DOHH2 (cell line): ENCODE results near the gene CCDC8.

Experiments
- H3F3A ChIP-seq: fragments of 200-600 bp; sonication (generic), shearing (Covaris generic); 2 replicates; pipeline ENCODE4 v1.6.0; 2016; ENCODE audit warnings: antibody characterized with exemption, mild to moderate bottlenecking; ENCODE audit not compliant: control insufficient read depth, insufficient read depth
- H3K27ac ChIP-seq: fragments of 200-600 bp; sonication (generic); 2 replicates; pipeline ENCODE4 v1.5.1; 2014; ENCODE audit warnings: low read depth, mild to moderate bottlenecking, low read length, moderate library complexity
- H3K27me3 ChIP-seq: fragments of 200-600 bp; sonication (generic); 2 replicates; pipeline ENCODE4 v1.6.1; 2014; ENCODE audit warnings: mild to moderate bottlenecking, low read length, mixed read lengths; ENCODE audit not compliant: control insufficient read depth
- H3K36me3 ChIP-seq: fragments of 200-600 bp; sonication (generic); 2 replicates; pipeline ENCODE4 v1.6.1; 2014; ENCODE audit warnings: mild to moderate bottlenecking, low read length, moderate library complexity, mixed read lengths; ENCODE audit not compliant: control insufficient read depth
- H3K4me1 ChIP-seq: fragments of 200-600 bp; sonication (generic); 2 replicates; pipeline ENCODE4 v1.6.1; 2014; ENCODE audit warnings: mild to moderate bottlenecking, low read length, mixed read lengths; ENCODE audit not compliant: control insufficient read depth
- H3K4me2 ChIP-seq: fragments of 200-600 bp; sonication (generic); 2 replicates; pipeline ENCODE4 v1.6.0; 2014; ENCODE audit warnings: mild to moderate bottlenecking, low read length, moderate library complexity
- H3K4me3 ChIP-seq: fragments of 200-600 bp; sonication (generic); 2 replicates; pipeline ENCODE4 v1.5.1; 2014; ENCODE audit warnings: mild to moderate bottlenecking, low read length, mixed read lengths
- H3K79me2 ChIP-seq: fragments of 200-600 bp; sonication (generic); 2 replicates; pipeline ENCODE4 v1.6.1; 2014; ENCODE audit warnings: mild to moderate bottlenecking, low read length, mixed read lengths; ENCODE audit not compliant: control insufficient read depth
- H3K9me2 ChIP-seq: fragments of 200-600 bp; sonication (generic); replicated peaks from 2 replicates; pipeline ENCODE4 v1.6.1; 2014; ENCODE audit warnings: mild to moderate bottlenecking, low read length, mixed read lengths; ENCODE audit not compliant: control insufficient read depth
- H3K9me3 ChIP-seq: fragments of 200-600 bp; sonication (generic); 2 replicates; pipeline ENCODE4 v1.6.1; 2014; ENCODE audit warnings: antibody characterized with exemption, low read length, mixed read lengths; ENCODE audit not compliant: control insufficient read depth, insufficient read depth
- H4K20me1 ChIP-seq: fragments of 200-600 bp; sonication (generic); 2 replicates; pipeline ENCODE4 v1.6.0; 2014; ENCODE audit warnings: low read depth, mild to moderate bottlenecking, antibody characterized with exemption, low read length, moderate library complexity; ENCODE audit not compliant: control insufficient read depth, insufficient read depth
- CTCF ChIP-seq: fragments of 200-600 bp; sonication (generic); IDR thresholded peaks from one replicate; pipeline ENCODE4 v1.5.1; 2014; ENCODE audit warnings: antibody characterized with exemption, mild to moderate bottlenecking, low read depth, low read length; ENCODE audit not compliant: poor library complexity, severe bottlenecking
- EZH2phosphoT487 ChIP-seq: fragments of 200-600 bp; sonication (generic); IDR thresholded peaks from 2 replicates; pipeline ENCODE4 v1.6.1; 2017; ENCODE audit warnings: borderline replicate concordance, mild to moderate bottlenecking, antibody characterized with exemption, low read length, moderate library complexity, mixed read lengths

Gene CCDC8

GRCh38 chr19:46460055-46460454 is 46.7 kb upstream of the CCDC8 start:
- no peaks in the 10 kb centered on the region for H4K20me1 ChIP-seq
- no peaks in the 10 kb centered on the region for H3K79me2 ChIP-seq
- peaks cover 8% of the 10 kb centered on the region for H3K27me3 ChIP-seq
- TF ChIP-seq EZH2phosphoT487 = no peak
- no peak for TF ChIP-seq CTCF
- H3K4me2 ChIP-seq = no peak overlapping the region
- no peaks in the 10 kb centered on the region for H3K9me2 ChIP-seq
- H3K36me3 ChIP-seq = no peaks in the 10 kb centered on the region
- no peaks in the 10 kb centered on the region for H3F3A ChIP-seq
- no peak overlapping the region for H3K27ac ChIP-seq
- H3K4me3 ChIP-seq = no peak overlapping the region
- peaks cover 3% of the 10 kb centered on the region; the same call in 1 of the 2 replicates for H3K4me1 ChIP-seq
- H3K9me3 ChIP-seq = no peaks in the 10 kb centered on the region

- peaks cover 8% of the 10 kb centered on the region for H3K27me3 ChIP-seq
- H4K20me1 ChIP-seq = no peaks in the 10 kb centered on the region
- peaks cover 3% of the 10 kb centered on the region; the same call in 1 of the 2 replicates for H3K4me1 ChIP-seq
- no peaks in the 10 kb centered on the region for H3K36me3 ChIP-seq
- no peaks in the 10 kb centered on the region for H3K9me2 ChIP-seq
- H3K9me3 ChIP-seq = no peaks in the 10 kb centered on the region
- H3K27ac ChIP-seq = no peak overlapping the region
- no peaks in the 10 kb centered on the region for H3F3A ChIP-seq
- H3K79me2 ChIP-seq = no peaks in the 10 kb centered on the region
- H3K4me3 ChIP-seq = no peak overlapping the region
- no peak overlapping the region for H3K4me2 ChIP-seq
- no peak for TF ChIP-seq EZH2phosphoT487
- no peak for TF ChIP-seq CTCF
These were observed 43.6 kb upstream of the CCDC8 start for GRCh38 chr19:46456930-46457329.

GRCh38 chr19:46454244-46454643 is 40.9 kb upstream of the CCDC8 start:
- Histone ChIP-seq H3K27ac (no peak overlapping the region), H3K79me2 (no peaks in the 10 kb centered on the region), H3K4me2 (no peak overlapping the region), H3F3A (no peaks in the 10 kb centered on the region), H3K4me1 (peaks cover 3% of the 10 kb centered on the region; the same call in 1 of the 2 replicates), H3K4me3 (no peak overlapping the region), H3K36me3 (no peaks in the 10 kb centered on the region), H4K20me1 (no peaks in the 10 kb centered on the region), H3K9me2 (no peaks in the 10 kb centered on the region), H3K27me3 (peaks cover 5% of the 10 kb centered on the region; the same call in 1 of the 2 replicates), H3K9me3 (no peaks in the 10 kb centered on the region)
- TF ChIP-seq EZH2phosphoT487 (no peak), CTCF (no peak)
